ENCODE results near the gene EIF3CL.
"Not testable (repeated sequence)": the region's sequence is repeated elsewhere in the genome, so short reads cannot be mapped to it uniquely, and the experiment has no call there.

- TF ChIP-seq CTCF (conservative IDR thresholded peaks at IDR 0.05 in 1 of 2, IDR thresholded peaks at IDR 0.05 in 1 of 2; ENCODE audit: low read depth in 1 of 2, low read length in 2 of 2); EZH2 (IDR thresholded peaks at IDR 0.05; ENCODE audit: low read length, missing control alignments): not testable (repeated sequence)
Measured at GRCh38 chr16:28417033-28417432, 13.4 kb upstream of the EIF3CL start.

Measured in fibroblast of lung (primary cell).